SH-SY5Y (cell line): ENCODE data around the gene FBXW11.

Experiments
- GATA2 ChIP-seq: IDR thresholded peaks from 2 replicates; pipeline ENCODE4 v1.6.1; 2011; ENCODE audit warnings: mild to moderate bottlenecking, low read depth, low read length
- GATA3 ChIP-seq: IDR thresholded peaks from 2 replicates; pipeline ENCODE4 v1.6.1; 2011; ENCODE audit warnings: low read depth, mild to moderate bottlenecking, low read length, moderate library complexity

DNA sequence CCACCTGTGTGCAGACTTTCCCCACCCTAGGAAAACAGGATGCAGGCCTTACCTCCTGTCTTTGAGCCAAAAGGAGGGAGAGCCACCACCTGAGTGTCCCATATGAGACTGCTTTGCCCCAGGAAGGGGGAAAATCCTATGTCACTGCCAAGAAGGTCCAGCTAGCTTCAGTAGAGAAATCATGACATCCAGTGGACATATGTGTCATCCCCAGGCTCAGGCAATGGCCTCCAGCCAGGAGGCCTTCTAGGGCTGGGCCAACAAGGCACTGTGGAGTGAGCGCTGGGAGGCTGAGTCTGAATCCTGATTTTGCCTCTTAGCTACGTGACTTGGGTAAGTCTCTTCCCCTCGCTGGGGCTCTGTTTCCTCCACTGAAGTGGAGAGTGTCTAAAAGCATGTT is 160.6 kb downstream of the FBXW11 start:
- no peak for TF ChIP-seq GATA2
- no peak for TF ChIP-seq GATA3
